ENCODE results near the gene OR2B2. TPM values are rescaled to one million over a fixed set of nuclear protein-coding genes. Genes with fewer than 3 reads are reported as not detected.

Gene OR2B2
- polyA plus RNA-seq, 2 of the 4 experiments (the other 2 are of a cell fraction) = not detected

GRCh38 chr6:27893059-27893835 lies 18.9 kb downstream of the OR2B2 start:
- ATAC-seq (peak; percentile 51 to 68), DNase-seq (ENCODE audit: low read depth in 1 of 2, low spot score in 1 of 2) (peak; percentile 83 to 97), FAIRE-seq (no peak)
- WGBS (ENCODE audit: missing lambda C conversion rate) = under 1% methylated on average over 34 of the region's 41 CpGs
- POLR2A ChIA-PET = interaction anchor here (0.6 to 6.1 kb wide), 37 partner anchors 9 to 1873 kb away, joined by 3 to 270 read pairs (median 5); partner anchors contain the start of genes ZKSCAN8, ZNF184 and ZSCAN31
- Histone ChIP-seq H3K27ac (peak overlapping the region; percentile 91 to 97), H3K4me1 (peaks cover 22% of the 10 kb centered on the region), H3K4me2 (peak overlapping the region; percentile 94), H3K4me3 (peak overlapping the region; percentile 73), H3K9me3 (no peaks in the 10 kb centered on the region)
- CTCF ChIA-PET = interaction anchor here (0.7 to 4.6 kb wide), 6 partner anchors 73 to 705 kb away, joined by 3 to 30 read pairs (median 4); a partner anchor contains a TSS
- TF ChIP-seq FOSL2 (IDR thresholded peaks at IDR 0.05) = no peak
- no peak for TF ChIP-seq FOSL2 (CRISPR knock-in tag; IDR thresholded peaks at IDR 0.05)
- no peak for TF ChIP-seq HOXA7 (CRISPR knock-in tag; IDR thresholded peaks at IDR 0.05)
- TF ChIP-seq BCL3 (IDR thresholded peaks at IDR 0.05) = peak; percentile 93
- no peak for TF ChIP-seq NFE2L2 (conservative IDR thresholded peaks at IDR 0.05; ENCODE audit: low read length)
- no peak for TF ChIP-seq ZC3H11A (IDR thresholded peaks at IDR 0.05)
- no peak for TF ChIP-seq BHLHE40 (IDR thresholded peaks at IDR 0.05; ENCODE audit: low read depth, low read length)
- TF ChIP-seq CTCF (IDR thresholded peaks at IDR 0.05) = no peak
- no peak for TF ChIP-seq RARB (CRISPR knock-in tag; IDR thresholded peaks at IDR 0.05)
- no peak for TF ChIP-seq TP53 (CRISPR knock-in tag; IDR thresholded peaks at IDR 0.05)
- no peak for TF ChIP-seq JUNB (IDR thresholded peaks at IDR 0.05)
- peak; percentile 93 to 98 for TF ChIP-seq JUN (IDR thresholded peaks at IDR 0.05)
- TF ChIP-seq CEBPB (IDR thresholded peaks at IDR 0.05) = no peak; a peak in 1 of 4 replicates
- TF ChIP-seq RNF2 (IDR thresholded peaks at IDR 0.05; ENCODE audit: borderline replicate concordance, low read depth) = no peak
- TF ChIP-seq CBX2 (IDR thresholded peaks at IDR 0.05; ENCODE audit: borderline replicate concordance, low read depth) = no peak
- no peak for TF ChIP-seq GATA3 (IDR thresholded peaks at IDR 0.05; ENCODE audit: borderline replicate concordance)
- peak; percentile 54; the same call in 1 of the 2 replicates for TF ChIP-seq PBX3 (IDR thresholded peaks at IDR 0.05)
- no peak for TF ChIP-seq HOXB5 (CRISPR knock-in tag; IDR thresholded peaks at IDR 0.05)
- TF ChIP-seq MAFK (IDR thresholded peaks at IDR 0.05; ENCODE audit: partially characterized antibody) = no peak
- no peak for TF ChIP-seq FOSB (CRISPR knock-in tag; IDR thresholded peaks at IDR 0.05)
- peak; percentile 97 for TF ChIP-seq POLR2A (IDR thresholded peaks at IDR 0.05; ENCODE audit: low read length)

GRCh38 chr6:27892649-27893058 lies 19.5 kb downstream of the OR2B2 start:
- no peak for FAIRE-seq
- TF ChIP-seq PBX3 (IDR thresholded peaks at IDR 0.05) = no peak
- peak; percentile 61; the same call in 1 of the 2 replicates for TF ChIP-seq PHF8 (IDR thresholded peaks at IDR 0.05; ENCODE audit: borderline replicate concordance, low read depth)
- TF ChIP-seq JUN (IDR thresholded peaks at IDR 0.05) = no peak; a peak in 1 of 5 replicates
- TF ChIP-seq CTCF (IDR thresholded peaks at IDR 0.05) = no peak
- TF ChIP-seq KDM1A (IDR thresholded peaks at IDR 0.05; ENCODE audit: low read depth) = no peak
- no peak for TF ChIP-seq ZSCAN20 (CRISPR knock-in tag; IDR thresholded peaks at IDR 0.05)
- no peak for TF ChIP-seq HOXB5 (CRISPR knock-in tag; IDR thresholded peaks at IDR 0.05)
- POLR2A ChIA-PET = interaction anchor here (0.5 to 6.1 kb wide), 32 partner anchors 9 to 1872 kb away, joined by 3 to 270 read pairs (median 6); partner anchors contain the start of genes ZKSCAN8 and ZNF184
- Histone ChIP-seq H3K9me3 (no peaks in the 10 kb centered on the region), H3K4me1 (peaks cover 22% of the 10 kb centered on the region), H3K4me3 (peak overlapping the region; percentile 73), H3K27ac (peak overlapping the region; percentile 87 to 96), H3K4me2 (peak overlapping the region; percentile 94)
- CTCF ChIA-PET = interaction anchor here (1.0 to 1.9 kb wide), 4 partner anchors 73 to 704 kb away, joined by 3 to 8 read pairs (median 4); a partner anchor contains a TSS
- no peak for DNase-seq (ENCODE audit: low read depth in 1 of 2, low spot score in 1 of 2)
- ATAC-seq = no peak
- 0% methylated on average over 4 of the region's 26 CpGs for WGBS (ENCODE audit: missing lambda C conversion rate)
